Mammary epithelial cell (primary cell): ENCODE results near the gene PIP4K2A.

Source experiments
- EZH2 ChIP-seq: IDR thresholded peaks from 2 replicates; pipeline ENCODE4 v1.6.1; 2012; ENCODE audit warnings: low read length, inconsistent platforms, borderline replicate concordance
- TF ChIP-seq, protein P1 (sequence below), 2 donors: IDR thresholded peaks in 1 of 2; conservative IDR thresholded peaks in 1 of 2; 2 replicates each; pipeline ENCODE4 v1.5.1; 2011 to 2012; ENCODE audit warnings: inconsistent platforms in 2 of 2, low read length in 2 of 2, mild to moderate bottlenecking in 2 of 2, control low read depth in 1 of 2, low read depth in 1 of 2; ENCODE audit not compliant: insufficient read depth in 1 of 2; ENCODE audit errors: extremely low read depth in 1 of 2

DNA sequence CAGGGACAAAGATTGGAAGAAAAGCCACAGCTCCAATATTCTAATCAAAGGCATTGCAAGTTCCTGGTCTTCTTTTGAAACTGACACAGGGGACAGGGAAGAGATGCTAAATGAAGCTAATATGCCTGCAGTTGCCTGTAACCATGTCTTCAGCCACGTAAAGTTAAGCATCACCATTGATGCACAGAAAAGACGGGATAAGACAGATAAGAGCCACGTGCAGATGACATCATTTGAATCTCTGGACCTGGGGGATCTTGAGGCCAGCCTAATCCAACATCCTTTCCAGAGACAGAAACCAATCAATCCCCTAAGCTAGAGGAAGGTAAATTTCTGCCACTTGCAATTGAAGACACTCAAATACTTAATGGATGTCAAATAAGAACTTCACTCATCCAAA is 93.4 kb downstream of the PIP4K2A start:
- TF ChIP-seq, protein P1, sequence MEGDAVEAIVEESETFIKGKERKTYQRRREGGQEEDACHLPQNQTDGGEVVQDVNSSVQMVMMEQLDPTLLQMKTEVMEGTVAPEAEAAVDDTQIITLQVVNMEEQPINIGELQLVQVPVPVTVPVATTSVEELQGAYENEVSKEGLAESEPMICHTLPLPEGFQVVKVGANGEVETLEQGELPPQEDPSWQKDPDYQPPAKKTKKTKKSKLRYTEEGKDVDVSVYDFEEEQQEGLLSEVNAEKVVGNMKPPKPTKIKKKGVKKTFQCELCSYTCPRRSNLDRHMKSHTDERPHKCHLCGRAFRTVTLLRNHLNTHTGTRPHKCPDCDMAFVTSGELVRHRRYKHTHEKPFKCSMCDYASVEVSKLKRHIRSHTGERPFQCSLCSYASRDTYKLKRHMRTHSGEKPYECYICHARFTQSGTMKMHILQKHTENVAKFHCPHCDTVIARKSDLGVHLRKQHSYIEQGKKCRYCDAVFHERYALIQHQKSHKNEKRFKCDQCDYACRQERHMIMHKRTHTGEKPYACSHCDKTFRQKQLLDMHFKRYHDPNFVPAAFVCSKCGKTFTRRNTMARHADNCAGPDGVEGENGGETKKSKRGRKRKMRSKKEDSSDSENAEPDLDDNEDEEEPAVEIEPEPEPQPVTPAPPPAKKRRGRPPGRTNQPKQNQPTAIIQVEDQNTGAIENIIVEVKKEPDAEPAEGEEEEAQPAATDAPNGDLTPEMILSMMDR (conservative IDR thresholded peaks at IDR 0.05 in 1 of 2, IDR thresholded peaks at IDR 0.05 in 1 of 2; ENCODE audit: extremely low read depth in 1 of 2, insufficient read depth in 1 of 2, low read depth in 1 of 2, low read length in 2 of 2): no peak
- no peak for TF ChIP-seq EZH2
